T-helper 2 cell treated with Interferon-gamma antibody and Interleukin-4, amounts not matched to agents 5 μg/mL and 100 μg/mL, for 36 hours (primary cell): ENCODE data around the gene ANKRD10.

ENCODE experiments used
- DNase-seq: peaks from one replicate; pipeline ENCODE4 v3.0.0; 2021; ENCODE audit warnings: low spot score
- H3K27ac Mint-ChIP-seq: one replicate; pipeline ENCODE4 v1.8.0; 2021; ENCODE audit warnings: mild to moderate bottlenecking, mixed read lengths
- H3K27me3 Mint-ChIP-seq: one replicate; pipeline ENCODE4 v1.8.0; 2021; ENCODE audit warnings: low read depth, mixed read lengths
- H3K36me3 Mint-ChIP-seq: one replicate; pipeline ENCODE4 v1.8.0; 2021; ENCODE audit warnings: low read depth, mixed read lengths
- H3K4me1 Mint-ChIP-seq: one replicate; pipeline ENCODE4 v1.8.0; 2021; ENCODE audit warnings: low read depth, mixed read lengths
- H3K4me3 Mint-ChIP-seq: one replicate; pipeline ENCODE4 v1.8.0; 2022; ENCODE audit warnings: mild to moderate bottlenecking, moderate library complexity, mixed read lengths
- H3K9me3 Mint-ChIP-seq: one replicate; pipeline ENCODE4 v1.8.0; 2021; ENCODE audit warnings: mixed read lengths

Gene ANKRD10

GRCh38 chr13:110914331-110915056 is 375 bp downstream of the ANKRD10 start:
- DNase-seq, result peak; percentile 82
- peak overlapping the region; percentile 92 for H3K4me3 Mint-ChIP-seq
- no peaks in the 10 kb centered on the region for H3K27me3 Mint-ChIP-seq
- H3K27ac Mint-ChIP-seq, result peak overlapping the region; percentile 93
- no peaks in the 10 kb centered on the region for H3K9me3 Mint-ChIP-seq
- peaks cover 46% of the 10 kb centered on the region for H3K4me1 Mint-ChIP-seq
- peaks cover 21% of the 10 kb centered on the region for H3K36me3 Mint-ChIP-seq

- H3K27ac Mint-ChIP-seq, result peak overlapping the region; percentile 91
- H3K27me3 Mint-ChIP-seq, result no peaks in the 10 kb centered on the region
- peaks cover 24% of the 10 kb centered on the region for H3K36me3 Mint-ChIP-seq
- H3K4me1 Mint-ChIP-seq, result peaks cover 50% of the 10 kb centered on the region
- H3K4me3 Mint-ChIP-seq, result peak overlapping the region; percentile 92
- DNase-seq, result no peak
- H3K9me3 Mint-ChIP-seq, result no peaks in the 10 kb centered on the region
Measured at GRCh38 chr13:110914081-110914330, 863 bp downstream of the ANKRD10 start.

- peak overlapping the region; percentile 91 for H3K27ac Mint-ChIP-seq
- no peaks in the 10 kb centered on the region for H3K27me3 Mint-ChIP-seq
- no peaks in the 10 kb centered on the region for H3K9me3 Mint-ChIP-seq
- peaks cover 26% of the 10 kb centered on the region for H3K36me3 Mint-ChIP-seq
- H3K4me1 Mint-ChIP-seq, result peaks cover 54% of the 10 kb centered on the region
- no peak for DNase-seq
- H3K4me3 Mint-ChIP-seq, result peak overlapping the region; percentile 92
Measured at GRCh38 chr13:110913322-110914080, 1.4 kb downstream of the ANKRD10 start.

- peak overlapping the region; percentile 92 for H3K4me3 Mint-ChIP-seq
- no peaks in the 10 kb centered on the region for H3K9me3 Mint-ChIP-seq
- DNase-seq, result no peak
- H3K36me3 Mint-ChIP-seq, result peaks cover 32% of the 10 kb centered on the region
- peaks cover 58% of the 10 kb centered on the region for H3K4me1 Mint-ChIP-seq
- H3K27ac Mint-ChIP-seq, result no peak overlapping the region
- H3K27me3 Mint-ChIP-seq, result no peaks in the 10 kb centered on the region
Measured at GRCh38 chr13:110912651-110913051, 2.2 kb downstream of the ANKRD10 start.

GRCh38 chr13:110911880-110912279 is 3.0 kb downstream of the ANKRD10 start:
- Mint-ChIP-seq H3K27me3 (no peaks in the 10 kb centered on the region), H3K36me3 (peaks cover 36% of the 10 kb centered on the region), H3K27ac (no peak overlapping the region), H3K4me1 (peaks cover 58% of the 10 kb centered on the region), H3K4me3 (peak overlapping the region; percentile 92), H3K9me3 (no peaks in the 10 kb centered on the region)
- no peak for DNase-seq

GRCh38 chr13:110910013-110910890 is 4.6 kb downstream of the ANKRD10 start:
- H3K4me1 Mint-ChIP-seq, result peaks cover 51% of the 10 kb centered on the region
- peaks cover 51% of the 10 kb centered on the region for H3K36me3 Mint-ChIP-seq
- no peak overlapping the region for H3K27ac Mint-ChIP-seq

GRCh38 chr13:110907951-110908898 is 6.6 kb downstream of the ANKRD10 start:
- Mint-ChIP-seq H3K27me3 (no peaks in the 10 kb centered on the region), H3K27ac (peak overlapping the region; percentile 50), H3K4me1 (peaks cover 47% of the 10 kb centered on the region), H3K36me3 (peaks cover 62% of the 10 kb centered on the region), H3K4me3 (no peak overlapping the region), H3K9me3 (no peaks in the 10 kb centered on the region)
- no peak for DNase-seq

More at GRCh38 chr13:110910013-110910890, 4.6 kb downstream of the ANKRD10 start:
- Mint-ChIP-seq H3K9me3 (no peaks in the 10 kb centered on the region), H3K27me3 (no peaks in the 10 kb centered on the region), H3K4me3 (no peak overlapping the region)
- no peak for DNase-seq

GRCh38 chr13:110907301-110907700 is 7.6 kb downstream of the ANKRD10 start:
- H3K36me3 Mint-ChIP-seq, result peaks cover 69% of the 10 kb centered on the region
- no peaks in the 10 kb centered on the region for H3K9me3 Mint-ChIP-seq
- H3K27me3 Mint-ChIP-seq, result no peaks in the 10 kb centered on the region
- no peak overlapping the region for H3K27ac Mint-ChIP-seq
- peaks cover 39% of the 10 kb centered on the region for H3K4me1 Mint-ChIP-seq
- DNase-seq, result no peak
- H3K4me3 Mint-ChIP-seq, result no peak overlapping the region

GRCh38 chr13:110904748-110905147 is 10.1 kb downstream of the ANKRD10 start:
- Mint-ChIP-seq H3K27ac (no peak overlapping the region), H3K27me3 (no peaks in the 10 kb centered on the region)

GRCh38 chr13:110902370-110902769 is 12.5 kb downstream of the ANKRD10 start:
- H3K27ac Mint-ChIP-seq, result no peak overlapping the region
- DNase-seq, result no peak
- peaks cover 12% of the 10 kb centered on the region for H3K4me1 Mint-ChIP-seq
- H3K4me3 Mint-ChIP-seq, result no peak overlapping the region
- H3K36me3 Mint-ChIP-seq, result peaks cover 46% of the 10 kb centered on the region
- no peaks in the 10 kb centered on the region for H3K27me3 Mint-ChIP-seq
- H3K9me3 Mint-ChIP-seq, result no peaks in the 10 kb centered on the region

More at GRCh38 chr13:110904748-110905147, 10.1 kb downstream of the ANKRD10 start:
- no peak for DNase-seq
- peaks cover 55% of the 10 kb centered on the region for H3K36me3 Mint-ChIP-seq
- no peak overlapping the region for H3K4me3 Mint-ChIP-seq
- H3K9me3 Mint-ChIP-seq, result no peaks in the 10 kb centered on the region
- peaks cover 22% of the 10 kb centered on the region for H3K4me1 Mint-ChIP-seq

GRCh38 chr13:110897521-110897920 is 17.3 kb downstream of the ANKRD10 start:
- no peak for DNase-seq
- H3K9me3 Mint-ChIP-seq, result no peaks in the 10 kb centered on the region
- no peak overlapping the region for H3K4me3 Mint-ChIP-seq
- no peaks in the 10 kb centered on the region for H3K27me3 Mint-ChIP-seq
- peaks cover 20% of the 10 kb centered on the region for H3K4me1 Mint-ChIP-seq
- no peak overlapping the region for H3K27ac Mint-ChIP-seq
- H3K36me3 Mint-ChIP-seq, result peaks cover 24% of the 10 kb centered on the region

- peaks cover 26% of the 10 kb centered on the region for H3K36me3 Mint-ChIP-seq
- no peaks in the 10 kb centered on the region for H3K9me3 Mint-ChIP-seq
- no peaks in the 10 kb centered on the region for H3K27me3 Mint-ChIP-seq
- no peak for DNase-seq
- H3K27ac Mint-ChIP-seq, result no peak overlapping the region
- H3K4me3 Mint-ChIP-seq, result no peak overlapping the region
- H3K4me1 Mint-ChIP-seq, result peaks cover 20% of the 10 kb centered on the region
Measured at GRCh38 chr13:110897014-110897413, 17.9 kb downstream of the ANKRD10 start.

- Mint-ChIP-seq H3K27ac (no peak overlapping the region), H3K36me3 (peaks cover 20% of the 10 kb centered on the region), H3K4me3 (no peak overlapping the region), H3K9me3 (no peaks in the 10 kb centered on the region), H3K27me3 (no peaks in the 10 kb centered on the region), H3K4me1 (peaks cover 15% of the 10 kb centered on the region)
- no peak for DNase-seq
Measured at GRCh38 chr13:110894086-110894485, 20.8 kb downstream of the ANKRD10 start.
